Gastroesophageal sphincter (tissue), 3 donors: ENCODE measurements around the gene KLF7.

Source experiments
- CTCF ChIP-seq, 4 experiments: fragments of 200-600 bp in 2 of 4; fragments of 450-650 bp in 2 of 4; sonication (generic) in 1 of 4; IDR thresholded peaks; one replicate each; pipeline ENCODE4 v1.5.1; 2017 to 2019; ENCODE audit warnings: antibody characterized with exemption in 4 of 4, mild to moderate bottlenecking in 2 of 4, moderate library complexity in 2 of 4
- EP300 ChIP-seq: sonication (generic); formaldehyde crosslinking; IDR thresholded peaks from one replicate; pipeline ENCODE4 v1.6.1; 2017; ENCODE audit warnings: antibody characterized with exemption, mild to moderate bottlenecking

- TF ChIP-seq EP300 (no peak), CTCF (IDR thresholded peaks at IDR 0.05) (no peak)
Observed at GRCh38 chr2:207054521-207054920, 111.2 kb downstream of the KLF7 start.
